Suppressor macrophage treated with lipopolysaccharide for 1 hour (primary cell): ENCODE data around the gene SRP68.
A peak's percentile ranks its signal among the peaks of the same experiment; 100 is the strongest.

Source experiments
- DNase-seq, 3 donors: peaks; one replicate each; pipeline ENCODE4 v3.0.0-alpha.2; 2020 to 2022

SRP68 gene

GRCh38 chr17:76017481-76018339 is 54.6 kb downstream of the SRP68 start:
- DNase-seq = no peak

GRCh38 chr17:76014925-76015261 is 57.4 kb downstream of the SRP68 start:
- DNase-seq = no peak

GRCh38 chr17:76014100-76014924 is 58.0 kb downstream of the SRP68 start:
- peak; percentile 73 to 88 (median 86) for DNase-seq

- DNase-seq = no peak
These were observed 58.9 kb downstream of the SRP68 start for GRCh38 chr17:76013377-76013932.

GRCh38 chr17:76011951-76012350 is 60.4 kb downstream of the SRP68 start:
- no peak for DNase-seq

GRCh38 chr17:76009969-76010661 is 62.2 kb downstream of the SRP68 start:
- DNase-seq = no peak

GRCh38 chr17:76009447-76009846 is 62.9 kb downstream of the SRP68 start:
- no peak for DNase-seq

- no peak for DNase-seq
These were observed 63.5 kb downstream of the SRP68 start for GRCh38 chr17:76008630-76009425.

- no peak for DNase-seq
These were observed 64.1 kb downstream of the SRP68 start for GRCh38 chr17:76008208-76008607.

- no peak for DNase-seq
These were observed 64.5 kb downstream of the SRP68 start for GRCh38 chr17:76007850-76008165.

GRCh38 chr17:76007131-76007849 is 65.0 kb downstream of the SRP68 start:
- no peak for DNase-seq

- DNase-seq = peak; percentile 82 to 92 (median 89)
These were observed 66.8 kb downstream of the SRP68 start for GRCh38 chr17:76005263-76006149.

- no peak for DNase-seq
These were observed 67.5 kb downstream of the SRP68 start for GRCh38 chr17:76004750-76005262.

- DNase-seq = no peak
These were observed 68.4 kb downstream of the SRP68 start for GRCh38 chr17:76003915-76004314.

- no peak for DNase-seq
These were observed 70.2 kb downstream of the SRP68 start for GRCh38 chr17:76002100-76002499.

- no peak for DNase-seq
These were observed 71.4 kb downstream of the SRP68 start, which contains the start of gene CDK3 for GRCh38 chr17:76000755-76001521. Gene CDK3, plus strand, starts transcription at chr17:76000855. Its CDS starts 571 bp downstream, at chr17:76001426.

GRCh38 chr17:76000016-76000754 is 72.1 kb downstream of the SRP68 start:
- peak; percentile 69 to 83 (median 70) for DNase-seq

GRCh38 chr17:75998327-75998795 is 74.0 kb downstream of the SRP68 start:
- no peak for DNase-seq
